CD4-positive, alpha-beta T cell treated with Interleukin-12 subunit alpha and Interleukin-12 subunit beta, for 1 hour (primary cell): ENCODE results near the gene WWC1.
"Not testable (repeated sequence)": the region's sequence is repeated elsewhere in the genome, so short reads cannot be mapped to it uniquely, and the experiment has no call there.

Experiments
- DNase-seq: peaks from one replicate; pipeline ENCODE4 v3.0.0-alpha.2; 2020

WWC1 gene

GRCh38 chr5:168286863-168287262, 4.6 kb upstream of the WWC1 start:
- DNase-seq: not testable (repeated sequence)

- DNase-seq: no peak
Measured at GRCh38 chr5:168287362-168287761, 4.1 kb upstream of the WWC1 start.

GRCh38 chr5:168288349-168289245, 2.8 kb upstream of the WWC1 start:
- DNase-seq: no peak

- no peak for DNase-seq
Measured at GRCh38 chr5:168290902-168291341, 523 bp upstream of the WWC1 start.

GRCh38 chr5:168291964-168292785, 730 bp downstream of the WWC1 start:
- DNase-seq: no peak

- DNase-seq: no peak
Measured at GRCh38 chr5:168292786-168293696, 1.6 kb downstream of the WWC1 start.

- DNase-seq: no peak
Measured at GRCh38 chr5:168295574-168296201, 4.2 kb downstream of the WWC1 start.

GRCh38 chr5:168296682-168297081, 5.2 kb downstream of the WWC1 start:
- DNase-seq: no peak

- no peak for DNase-seq
Measured at GRCh38 chr5:168298949-168299348, 7.5 kb downstream of the WWC1 start.

- no peak for DNase-seq
Measured at GRCh38 chr5:168299372-168299771, 7.9 kb downstream of the WWC1 start.

- DNase-seq: no peak
Measured at GRCh38 chr5:168300326-168301182, 9.1 kb downstream of the WWC1 start.

GRCh38 chr5:168301593-168302390, 10.3 kb downstream of the WWC1 start:
- no peak for DNase-seq

GRCh38 chr5:168302785-168303184, 11.3 kb downstream of the WWC1 start:
- no peak for DNase-seq

- DNase-seq: no peak
Measured at GRCh38 chr5:168303393-168304025, 12.1 kb downstream of the WWC1 start.

- no peak for DNase-seq
Measured at GRCh38 chr5:168304349-168304748, 12.9 kb downstream of the WWC1 start.

GRCh38 chr5:168305281-168305680, 13.8 kb downstream of the WWC1 start:
- no peak for DNase-seq

- DNase-seq: no peak
Measured at GRCh38 chr5:168307022-168307421, 15.6 kb downstream of the WWC1 start.

GRCh38 chr5:168307925-168308584, 16.6 kb downstream of the WWC1 start:
- DNase-seq: no peak

GRCh38 chr5:168308976-168309598, 17.6 kb downstream of the WWC1 start:
- DNase-seq: no peak
